ENCODE measurements around the gene DOCK4. TPM values are rescaled to one million over a fixed set of nuclear protein-coding genes. Genes with fewer than 3 reads are reported as not detected.

DOCK4 gene
- total and polyA plus RNA-seq, 2 donors from 2014 or later: 3.2 to 38.9 TPM

DNA sequence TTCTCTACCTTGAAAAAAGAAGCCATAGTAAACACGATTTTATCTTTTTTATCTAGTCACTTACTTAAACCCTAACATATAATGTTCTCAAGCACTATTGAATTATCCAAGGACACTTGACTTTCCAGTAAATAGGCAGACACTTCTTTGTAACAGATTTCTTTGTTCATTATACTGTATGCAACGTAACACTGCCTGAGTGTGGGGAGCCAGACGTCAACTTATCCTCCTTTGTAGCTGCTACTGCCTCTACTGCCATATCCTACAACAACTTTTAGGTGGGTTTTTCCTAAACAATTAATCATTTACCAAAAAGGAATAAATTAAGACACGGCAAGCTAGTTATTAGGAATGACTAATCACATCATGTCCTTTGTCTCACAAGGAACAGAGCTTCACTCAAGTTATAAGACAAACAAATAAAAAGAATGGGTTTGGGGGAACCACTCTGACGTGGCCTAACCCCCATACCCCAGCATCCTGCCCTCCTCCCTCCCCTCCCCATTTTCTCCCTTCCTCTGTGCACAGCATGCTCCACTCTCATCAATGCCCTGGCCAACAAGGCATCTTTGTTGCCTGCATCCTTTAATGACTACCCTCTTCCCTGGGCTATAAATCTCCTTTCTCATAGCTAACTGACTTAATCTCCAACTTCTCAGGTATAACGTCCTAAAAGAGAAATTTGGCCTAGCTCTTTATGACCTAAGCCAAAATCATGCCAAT is 43.3 kb downstream of the DOCK4 start:
- intact Hi-C loops (cut with DNase I): no loop called here
- H3K27me3 ChIP-seq (ENCODE audit: control insufficient read depth, insufficient read depth, low read length): no peaks in the 10 kb centered on the region
- H3K36me3 ChIP-seq (ENCODE audit: control insufficient read depth in 2 of 3, insufficient read depth in 3 of 3, low read length in 3 of 3): no peaks in the 10 kb centered on the region
- H3K4me3 ChIP-seq (ENCODE audit: low read length in 3 of 3): peak overlapping the region in 2 of 3 donors; percentile 23 to 26
- DNase-seq: peak in 2 of 5 donors; percentile 30 to 37
- peak overlapping the region; percentile 43 to 58 for H3K27ac ChIP-seq (ENCODE audit: low read depth in 2 of 2, low read length in 2 of 2)
- FAIRE-seq: no peak
- no peaks in the 10 kb centered on the region for H3K9me3 ChIP-seq (ENCODE audit: control insufficient read depth in 2 of 3, insufficient read depth in 1 of 3, low read length in 3 of 3)
- H3K9ac ChIP-seq (ENCODE audit: low read length in 3 of 3): no peak overlapping the region
- peaks cover 0 to 21% (median 18%) of the 10 kb centered on the region in 3 donors for H3K4me1 ChIP-seq (ENCODE audit: control insufficient read depth in 2 of 3, insufficient read depth in 2 of 3, low read depth in 1 of 3, low read length in 3 of 3)
- TF ChIP-seq, protein P1, sequence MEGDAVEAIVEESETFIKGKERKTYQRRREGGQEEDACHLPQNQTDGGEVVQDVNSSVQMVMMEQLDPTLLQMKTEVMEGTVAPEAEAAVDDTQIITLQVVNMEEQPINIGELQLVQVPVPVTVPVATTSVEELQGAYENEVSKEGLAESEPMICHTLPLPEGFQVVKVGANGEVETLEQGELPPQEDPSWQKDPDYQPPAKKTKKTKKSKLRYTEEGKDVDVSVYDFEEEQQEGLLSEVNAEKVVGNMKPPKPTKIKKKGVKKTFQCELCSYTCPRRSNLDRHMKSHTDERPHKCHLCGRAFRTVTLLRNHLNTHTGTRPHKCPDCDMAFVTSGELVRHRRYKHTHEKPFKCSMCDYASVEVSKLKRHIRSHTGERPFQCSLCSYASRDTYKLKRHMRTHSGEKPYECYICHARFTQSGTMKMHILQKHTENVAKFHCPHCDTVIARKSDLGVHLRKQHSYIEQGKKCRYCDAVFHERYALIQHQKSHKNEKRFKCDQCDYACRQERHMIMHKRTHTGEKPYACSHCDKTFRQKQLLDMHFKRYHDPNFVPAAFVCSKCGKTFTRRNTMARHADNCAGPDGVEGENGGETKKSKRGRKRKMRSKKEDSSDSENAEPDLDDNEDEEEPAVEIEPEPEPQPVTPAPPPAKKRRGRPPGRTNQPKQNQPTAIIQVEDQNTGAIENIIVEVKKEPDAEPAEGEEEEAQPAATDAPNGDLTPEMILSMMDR (IDR thresholded peaks at IDR 0.05; ENCODE audit: borderline replicate concordance, extremely low read depth, insufficient read depth): no peak

DNA sequence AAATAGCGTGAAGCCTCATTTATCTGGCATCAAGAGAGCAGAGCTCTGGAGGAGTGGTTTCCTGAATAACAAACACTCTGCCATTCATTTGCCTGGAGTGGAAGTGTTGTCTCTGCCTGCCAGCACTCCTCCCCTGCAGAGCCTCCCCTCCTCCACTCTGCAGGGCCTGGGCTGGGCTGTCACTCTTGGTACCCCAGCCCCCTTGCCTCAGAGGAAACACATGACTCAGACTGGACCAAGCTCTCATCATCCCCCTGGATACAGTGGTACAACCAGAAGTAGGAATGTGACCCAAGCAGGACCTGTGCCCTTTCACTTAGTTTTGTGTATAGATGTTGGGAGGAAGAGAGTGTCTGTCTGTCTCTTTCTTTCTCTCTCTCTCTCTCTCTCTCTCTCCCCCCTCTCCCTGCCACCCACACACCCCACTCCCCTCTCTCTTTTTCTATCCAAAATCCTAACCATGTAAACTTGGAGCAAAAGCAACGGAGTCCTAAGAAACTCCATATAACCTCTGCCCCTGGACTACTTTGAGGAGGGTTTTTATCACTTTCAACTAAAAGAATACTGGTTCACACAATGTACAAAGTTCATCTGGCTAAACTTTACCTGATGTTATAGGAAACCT is 43.9 kb downstream of the DOCK4 start:
- Histone ChIP-seq H3K4me1 (ENCODE audit: control insufficient read depth in 2 of 3, insufficient read depth in 2 of 3, low read depth in 1 of 3, low read length in 3 of 3) (peaks cover 0 to 21% (median 18%) of the 10 kb centered on the region in 3 donors), H3K27ac (ENCODE audit: low read depth in 2 of 2, low read length in 2 of 2) (peak overlapping the region; percentile 43 to 58)
- intact Hi-C loops (cut with DNase I): no loop called here

DNA sequence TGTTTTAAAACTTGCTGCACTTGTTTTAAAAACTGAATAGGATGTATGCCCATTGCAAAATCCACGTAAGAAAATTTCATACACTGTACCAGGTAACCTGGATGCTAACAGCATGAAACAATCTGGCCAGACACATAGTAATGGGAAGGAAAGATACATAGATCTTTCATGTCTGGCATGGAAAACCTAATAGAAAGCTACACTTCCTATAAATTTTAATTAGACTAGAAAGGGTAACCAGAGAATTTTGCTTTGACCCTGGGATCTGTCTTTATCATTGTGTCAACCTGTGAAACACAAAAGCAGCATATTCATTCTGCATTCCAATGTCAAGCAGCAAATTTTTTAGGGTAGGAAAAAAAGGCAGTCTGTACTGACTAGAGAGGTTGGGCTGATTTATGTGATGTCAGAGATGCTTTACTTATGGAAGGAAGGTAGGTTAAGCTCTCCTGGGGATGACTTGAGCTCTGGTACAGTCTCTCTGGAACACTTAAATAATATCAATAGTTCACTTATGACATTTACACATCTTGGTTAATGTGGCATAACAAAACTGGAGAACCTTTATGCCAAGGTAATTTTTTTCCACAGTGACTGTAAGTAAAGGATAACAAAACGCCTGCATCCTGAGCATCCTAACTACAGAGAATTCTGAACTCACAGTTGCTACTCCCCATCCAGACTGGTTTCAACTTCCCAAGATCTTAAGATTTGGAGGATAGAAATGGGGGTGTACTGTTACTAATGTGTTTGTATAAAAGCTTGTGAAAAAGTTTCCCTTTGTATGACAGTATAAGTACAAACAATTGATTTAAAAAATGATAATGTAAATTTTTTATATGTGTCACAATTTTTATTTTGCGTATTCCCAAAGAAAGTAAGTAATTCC is 44.7 kb downstream of the DOCK4 start:
- no peaks in the 10 kb centered on the region for H3K27me3 ChIP-seq (ENCODE audit: control insufficient read depth, insufficient read depth, low read length)
- H3K27ac ChIP-seq (ENCODE audit: low read depth in 2 of 2, low read length in 2 of 2): peak overlapping the region; percentile 18 to 54
- FAIRE-seq: no peak
- H3K4me3 ChIP-seq (ENCODE audit: low read length in 3 of 3): no peak overlapping the region
- intact Hi-C loops (cut with DNase I): no loop called here
- TF ChIP-seq, protein P1 (IDR thresholded peaks at IDR 0.05; ENCODE audit: borderline replicate concordance, extremely low read depth, insufficient read depth): no peak
- no peaks in the 10 kb centered on the region for H3K36me3 ChIP-seq (ENCODE audit: control insufficient read depth in 2 of 3, insufficient read depth in 3 of 3, low read length in 3 of 3)
- DNase-seq: peak in 2 of 5 donors; percentile 45 to 56
- H3K4me1 ChIP-seq (ENCODE audit: control insufficient read depth in 2 of 3, insufficient read depth in 2 of 3, low read depth in 1 of 3, low read length in 3 of 3): peaks cover 0 to 21% (median 18%) of the 10 kb centered on the region in 3 donors
- H3K9ac ChIP-seq (ENCODE audit: low read length in 3 of 3): no peak overlapping the region
- H3K9me3 ChIP-seq (ENCODE audit: control insufficient read depth in 2 of 3, insufficient read depth in 1 of 3, low read length in 3 of 3): no peaks in the 10 kb centered on the region

More for the DNA sequence above, 43.9 kb downstream of the DOCK4 start:
- H3K4me3 ChIP-seq (ENCODE audit: low read length in 3 of 3): peak overlapping the region in 1 of 3 donors; percentile 23
- H3K36me3 ChIP-seq (ENCODE audit: control insufficient read depth in 2 of 3, insufficient read depth in 3 of 3, low read length in 3 of 3): no peaks in the 10 kb centered on the region
- H3K27me3 ChIP-seq (ENCODE audit: control insufficient read depth, insufficient read depth, low read length): no peaks in the 10 kb centered on the region
- peak; percentile 79 to 92 (median 83) for DNase-seq
- no peaks in the 10 kb centered on the region for H3K9me3 ChIP-seq (ENCODE audit: control insufficient read depth in 2 of 3, insufficient read depth in 1 of 3, low read length in 3 of 3)
- no peak for FAIRE-seq
- TF ChIP-seq, protein P1 (IDR thresholded peaks at IDR 0.05; ENCODE audit: borderline replicate concordance, extremely low read depth, insufficient read depth): no peak
- H3K9ac ChIP-seq (ENCODE audit: low read length in 3 of 3): no peak overlapping the region

Data from kidney (tissue), 14 donors.